Measurements from ENCODE around the gene ADAM15. TPM values are rescaled to one million over a fixed set of nuclear protein-coding genes. Genes with fewer than 3 reads are reported as not detected.

Gene ADAM15
- total and polyA plus RNA-seq, 4 donors: 49.5 to 233 (median 160) TPM

DNA sequence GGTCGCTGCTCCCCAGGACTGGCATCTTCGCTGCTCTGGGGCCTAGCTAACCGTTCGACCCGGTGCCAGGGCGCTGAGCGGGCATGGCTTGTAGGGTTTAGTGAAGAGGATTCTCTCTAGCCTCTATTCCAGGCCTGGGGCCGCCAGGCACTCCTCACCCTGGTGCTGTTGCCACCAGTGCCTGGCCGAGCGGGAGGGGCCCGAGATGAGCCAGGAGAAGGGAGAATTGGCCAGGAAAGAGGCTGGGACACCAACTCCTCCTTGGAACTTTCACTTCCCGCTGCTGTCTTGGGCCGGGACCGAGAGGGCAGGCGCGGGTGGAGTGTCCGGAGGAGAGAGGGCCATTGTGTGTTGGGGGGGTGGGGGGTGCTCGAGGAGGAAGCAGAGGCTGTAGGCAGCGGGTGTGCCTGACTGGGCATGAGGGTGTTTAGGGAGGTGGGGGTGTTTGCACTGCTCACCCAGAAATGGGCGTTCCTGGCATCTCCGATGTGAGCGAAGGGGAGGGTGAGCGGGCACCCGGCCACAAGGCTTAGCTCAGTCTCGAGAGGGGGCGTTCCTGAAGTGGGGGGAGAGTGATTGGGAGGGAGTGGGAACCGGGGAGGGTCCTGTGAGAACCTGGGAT is 772 bp downstream of the ADAM15 start:
- Histone ChIP-seq H3K9ac (ENCODE audit: insufficient read depth in 1 of 2, low read length in 2 of 2) (peak overlapping the region; percentile 11 to 47), H3K9me3 (ENCODE audit: control insufficient read depth in 4 of 4, insufficient read depth in 3 of 4, low read length in 3 of 4) (no peaks in the 10 kb centered on the region), H3K27me3 (ENCODE audit: control insufficient read depth in 3 of 3, insufficient read depth in 3 of 3, low read length in 2 of 3) (no peaks in the 10 kb centered on the region), H3K36me3 (ENCODE audit: control insufficient read depth in 4 of 4, insufficient read depth in 4 of 4, low read length in 4 of 4) (peaks cover 0 to 23% (median 2%) of the 10 kb centered on the region in 4 donors), H3K4me1 (ENCODE audit: control insufficient read depth in 5 of 5, insufficient read depth in 5 of 5, low read length in 5 of 5) (peaks cover 0 to 33% (median 12%) of the 10 kb centered on the region in 5 donors), H3K4me3 (peak overlapping the region; percentile 84), H3K27ac (ENCODE audit: low read depth in 1 of 2, low read length in 1 of 2) (peak overlapping the region; percentile 84 to 90)
- DNase-seq (peak; percentile 34 to 69 (median 58)), ATAC-seq (ENCODE audit: insufficient read depth, low FRiP score) (peak; percentile 32)
- TF ChIP-seq, protein P1, sequence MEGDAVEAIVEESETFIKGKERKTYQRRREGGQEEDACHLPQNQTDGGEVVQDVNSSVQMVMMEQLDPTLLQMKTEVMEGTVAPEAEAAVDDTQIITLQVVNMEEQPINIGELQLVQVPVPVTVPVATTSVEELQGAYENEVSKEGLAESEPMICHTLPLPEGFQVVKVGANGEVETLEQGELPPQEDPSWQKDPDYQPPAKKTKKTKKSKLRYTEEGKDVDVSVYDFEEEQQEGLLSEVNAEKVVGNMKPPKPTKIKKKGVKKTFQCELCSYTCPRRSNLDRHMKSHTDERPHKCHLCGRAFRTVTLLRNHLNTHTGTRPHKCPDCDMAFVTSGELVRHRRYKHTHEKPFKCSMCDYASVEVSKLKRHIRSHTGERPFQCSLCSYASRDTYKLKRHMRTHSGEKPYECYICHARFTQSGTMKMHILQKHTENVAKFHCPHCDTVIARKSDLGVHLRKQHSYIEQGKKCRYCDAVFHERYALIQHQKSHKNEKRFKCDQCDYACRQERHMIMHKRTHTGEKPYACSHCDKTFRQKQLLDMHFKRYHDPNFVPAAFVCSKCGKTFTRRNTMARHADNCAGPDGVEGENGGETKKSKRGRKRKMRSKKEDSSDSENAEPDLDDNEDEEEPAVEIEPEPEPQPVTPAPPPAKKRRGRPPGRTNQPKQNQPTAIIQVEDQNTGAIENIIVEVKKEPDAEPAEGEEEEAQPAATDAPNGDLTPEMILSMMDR (IDR thresholded peaks at IDR 0.05; ENCODE audit: control extremely low read depth, extremely low read depth): no peak
- WGBS, 2 donors: 0 to 1% methylated on average over 26 to 27 of the region's 27 CpGs

DNA sequence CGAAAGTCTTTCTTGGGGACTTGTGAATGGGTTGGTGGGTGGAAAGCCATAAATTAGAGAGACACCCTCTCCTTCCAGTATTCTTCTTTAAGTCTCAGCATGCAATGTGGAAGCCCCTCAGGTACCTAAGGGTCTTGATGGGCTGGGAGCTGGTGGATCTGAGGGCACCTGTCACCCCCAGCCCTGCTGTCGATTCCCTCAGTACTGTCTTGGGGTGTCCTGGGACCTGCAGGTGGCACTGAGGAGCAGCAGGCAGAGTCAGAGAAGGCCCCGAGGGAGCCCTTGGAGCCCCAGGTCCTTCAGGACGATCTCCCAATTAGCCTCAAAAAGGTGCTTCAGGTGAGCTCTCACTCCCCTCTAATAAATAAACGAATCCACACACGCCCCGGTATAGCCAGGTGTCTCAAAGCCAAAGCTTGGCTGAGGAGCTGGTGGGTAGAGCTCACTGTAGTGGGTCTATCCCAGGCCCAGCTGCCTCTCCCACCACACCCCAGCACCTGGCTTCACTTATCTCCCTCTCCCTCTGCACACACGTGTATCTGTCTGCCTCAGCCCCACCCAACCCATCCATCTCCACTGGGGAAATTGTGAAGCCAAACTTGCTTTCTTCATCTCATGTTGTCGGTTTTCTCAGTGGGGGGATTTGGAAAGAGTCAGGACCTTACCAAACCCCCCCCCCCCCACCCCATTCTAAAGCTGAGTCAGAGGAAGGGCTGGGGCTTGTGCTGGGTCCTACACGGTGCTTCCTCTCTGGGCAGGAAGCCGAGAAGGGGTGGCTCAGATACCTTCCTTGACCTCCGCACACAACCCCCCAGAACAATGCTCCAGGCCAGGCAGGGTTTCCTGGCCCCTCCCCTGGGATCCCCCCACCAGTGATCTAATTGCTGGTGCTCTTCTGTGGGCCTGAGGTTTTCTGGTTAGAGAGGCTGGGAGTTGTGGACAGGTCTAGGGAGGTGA is 1.6 kb downstream of the ADAM15 start:
- peak overlapping the region; percentile 18 for H3K4me3 ChIP-seq
- H3K9ac ChIP-seq (ENCODE audit: insufficient read depth in 1 of 2, low read length in 2 of 2): no peak overlapping the region
- peak overlapping the region; percentile 52 to 68 for H3K27ac ChIP-seq (ENCODE audit: low read depth in 1 of 2, low read length in 1 of 2)
- TF ChIP-seq, protein P1 (IDR thresholded peaks at IDR 0.05; ENCODE audit: control extremely low read depth, extremely low read depth): no peak
- DNase-seq: peak in 1 of 3 donors; percentile 34
- H3K9me3 ChIP-seq (ENCODE audit: control insufficient read depth in 4 of 4, insufficient read depth in 3 of 4, low read length in 3 of 4): no peaks in the 10 kb centered on the region
- whole genome bisulfite sequencing, 2 donors: 22 to 26% methylated on average over 12 of the region's 12 CpGs
- no peaks in the 10 kb centered on the region for H3K27me3 ChIP-seq (ENCODE audit: control insufficient read depth in 3 of 3, insufficient read depth in 3 of 3, low read length in 2 of 3)
- H3K4me1 ChIP-seq (ENCODE audit: control insufficient read depth in 5 of 5, insufficient read depth in 5 of 5, low read length in 5 of 5): peaks cover 0 to 33% (median 12%) of the 10 kb centered on the region in 5 donors
- no peak for ATAC-seq (ENCODE audit: insufficient read depth, low FRiP score)
- peaks cover 0 to 31% (median 3%) of the 10 kb centered on the region in 4 donors for H3K36me3 ChIP-seq (ENCODE audit: control insufficient read depth in 4 of 4, insufficient read depth in 4 of 4, low read length in 4 of 4)

DNA sequence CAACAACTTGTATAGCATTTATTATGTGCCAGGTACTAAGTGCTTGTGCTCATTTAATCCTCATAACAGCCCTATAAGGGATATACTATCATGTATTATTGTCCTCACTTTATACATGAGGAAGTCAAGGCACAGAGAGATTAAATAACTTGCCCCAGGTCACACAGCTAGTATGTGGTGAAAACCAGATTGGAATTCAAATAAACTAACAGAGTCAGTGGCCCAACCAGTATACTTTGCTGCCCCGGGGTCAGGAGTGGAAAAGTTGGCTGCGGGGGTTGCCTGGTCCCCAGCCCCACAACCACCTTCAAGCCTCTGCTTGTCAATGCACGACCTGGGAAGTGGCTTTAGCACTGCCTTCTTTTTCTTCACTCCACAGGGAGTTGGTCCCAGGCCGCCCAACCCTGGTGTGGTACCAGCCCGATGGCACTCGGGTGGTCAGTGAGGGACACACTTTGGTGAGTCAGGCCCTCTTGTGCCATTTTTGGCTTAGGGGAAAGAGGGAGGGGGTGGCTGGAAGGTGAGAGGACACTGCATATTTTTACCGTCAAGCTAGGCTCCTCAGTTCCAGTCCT is 2.5 kb downstream of the ADAM15 start:
- ATAC-seq (ENCODE audit: insufficient read depth, low FRiP score): no peak
- 90 to 91% methylated on average over 7 of the region's 7 CpGs for WGBS, 2 donors
- DNase-seq: no peak
- TF ChIP-seq, protein P1 (IDR thresholded peaks at IDR 0.05; ENCODE audit: control extremely low read depth, extremely low read depth): no peak
- Histone ChIP-seq H3K36me3 (ENCODE audit: control insufficient read depth in 4 of 4, insufficient read depth in 4 of 4, low read length in 4 of 4) (peaks cover 0 to 40% (median 3%) of the 10 kb centered on the region in 4 donors), H3K4me1 (ENCODE audit: control insufficient read depth in 5 of 5, insufficient read depth in 5 of 5, low read length in 5 of 5) (peaks cover 0 to 33% (median 12%) of the 10 kb centered on the region in 5 donors), H3K27me3 (ENCODE audit: control insufficient read depth in 3 of 3, insufficient read depth in 3 of 3, low read length in 2 of 3) (no peaks in the 10 kb centered on the region), H3K9ac (ENCODE audit: insufficient read depth in 1 of 2, low read length in 2 of 2) (no peak overlapping the region), H3K4me3 (no peak overlapping the region), H3K27ac (ENCODE audit: low read depth in 1 of 2, low read length in 1 of 2) (peak overlapping the region in 1 of 2 donors; percentile 34), H3K9me3 (ENCODE audit: control insufficient read depth in 4 of 4, insufficient read depth in 3 of 4, low read length in 3 of 4) (peaks cover 0 to 2% (median 0%) of the 10 kb centered on the region in 4 donors)

Measured in lung (tissue), 12 donors.